HG03558 (cell line): ENCODE data around the gene UNC50.

ENCODE experiments used
- ATAC-seq: cut with Tn5 transposase; IDR thresholded peaks from one replicate; pipeline ENCODE4 v1.9.1; 2021; ENCODE audit warnings: moderate number of reproducible peaks; ENCODE audit not compliant: unreplicated experiment; ENCODE audit errors: extremely low read depth

UNC50 gene

GRCh38 chr2:98608116-98608961, at the start of gene UNC50, which contains the start of gene COA5:
Gene UNC50, plus strand, starts transcription at chr2:98608589. Its CDS starts 1,171 bp downstream, at chr2:98609760.
Gene COA5, minus strand, starts transcription at chr2:98608512. Its CDS starts 107 bp downstream, at chr2:98608405.
- ATAC-seq = peak; percentile 60

- ATAC-seq = no peak
Measured at GRCh38 chr2:98558852-98559530, 49.4 kb upstream of the UNC50 start.

- no peak for ATAC-seq
Measured at GRCh38 chr2:98559581-98559980, 48.8 kb upstream of the UNC50 start.

- no peak for ATAC-seq
Measured at GRCh38 chr2:98560256-98560771, 48.1 kb upstream of the UNC50 start.

GRCh38 chr2:98561018-98561417, 47.4 kb upstream of the UNC50 start:
- no peak for ATAC-seq

GRCh38 chr2:98561902-98562695, 46.3 kb upstream of the UNC50 start:
- no peak for ATAC-seq

GRCh38 chr2:98563394-98563793, 45.0 kb upstream of the UNC50 start:
- no peak for ATAC-seq

GRCh38 chr2:98564541-98565132, 43.8 kb upstream of the UNC50 start:
- no peak for ATAC-seq

- ATAC-seq = no peak
Measured at GRCh38 chr2:98565286-98565860, 43.0 kb upstream of the UNC50 start.

GRCh38 chr2:98565941-98566340, 42.4 kb upstream of the UNC50 start:
- ATAC-seq = no peak

- no peak for ATAC-seq
Measured at GRCh38 chr2:98568161-98568956, 40.0 kb upstream of the UNC50 start.

- no peak for ATAC-seq
Measured at GRCh38 chr2:98569197-98569793, 39.1 kb upstream of the UNC50 start.

GRCh38 chr2:98569915-98570314, 38.5 kb upstream of the UNC50 start:
- no peak for ATAC-seq

- ATAC-seq = no peak
Measured at GRCh38 chr2:98570356-98570755, 38.0 kb upstream of the UNC50 start.

GRCh38 chr2:98571121-98571701, 37.2 kb upstream of the UNC50 start:
- no peak for ATAC-seq

GRCh38 chr2:98571796-98572195, 36.6 kb upstream of the UNC50 start:
- ATAC-seq = no peak

GRCh38 chr2:98572211-98572610, 36.2 kb upstream of the UNC50 start:
- ATAC-seq = no peak

GRCh38 chr2:98572676-98573075, 35.7 kb upstream of the UNC50 start:
- ATAC-seq = no peak
